Cardiac fibroblast (primary cell): Measurements from ENCODE around the gene TUBB4B.

Source experiments
- DNase-seq, 2 donors: peaks; one replicate each; pipeline versions ENCODE4 v3.0.0 to v3.0.0-alpha.2; 2010; ENCODE audit warnings: low read depth in 2 of 2
- H3K4me3 ChIP-seq, 2 donors: replicated peaks in 1 of 2; 1 replicate in 1 of 2; 2 replicates in 1 of 2; pipeline ENCODE4 v1.5.1; 2011; ENCODE audit warnings: low read depth in 2 of 2, low read length in 2 of 2, mild to moderate bottlenecking in 2 of 2, moderate library complexity in 1 of 2
- CTCF ChIP-seq: IDR thresholded peaks from one replicate; pipeline ENCODE4 v1.5.1; 2011; ENCODE audit warnings: low read depth, mild to moderate bottlenecking, low read length, inconsistent platforms

The TUBB4B gene

GRCh38 chr9:137222190-137223077 is 18.7 kb upstream of the TUBB4B start, which contains the start of gene RNF208:
TSS of gene RNF208 (minus strand) at chr9:137222240. CDS start at chr9:137221212, 1,028 bp downstream.
- peak within 1 kb of the TSS; percentile 37 to 48 for H3K4me3 ChIP-seq
- DNase-seq = no peak
- TF ChIP-seq CTCF = no peak

GRCh38 chr9:137223078-137223970 is 17.8 kb upstream of the TUBB4B start:
- TF ChIP-seq CTCF = no peak
- peak; percentile 99 for DNase-seq
- H3K4me3 ChIP-seq = peak overlapping the region; percentile 70 to 83

GRCh38 chr9:137224830-137225694 is 16.0 kb upstream of the TUBB4B start, which contains the start of gene CYSRT1:
TSS of gene CYSRT1 (plus strand) at chr9:137225174. CDS start at chr9:137225622, 448 bp downstream.
- peak within 1 kb of the TSS; percentile 70 to 83 for H3K4me3 ChIP-seq
- no peak for TF ChIP-seq CTCF
- DNase-seq = no peak

GRCh38 chr9:137225699-137226331 is 15.3 kb upstream of the TUBB4B start:
- TF ChIP-seq CTCF = no peak
- DNase-seq = no peak
- no peak overlapping the region for H3K4me3 ChIP-seq

- no peak for TF ChIP-seq CTCF
- H3K4me3 ChIP-seq = no peak overlapping the region
- no peak for DNase-seq
Observed at GRCh38 chr9:137226338-137227053, 14.6 kb upstream of the TUBB4B start.
